Measurements from ENCODE around the gene SLIT3.

SLIT3 gene

GRCh38 chr5:169298193-169298592, 2.7 kb downstream of the SLIT3 start:
- no peak for DNase-seq

DNA sequence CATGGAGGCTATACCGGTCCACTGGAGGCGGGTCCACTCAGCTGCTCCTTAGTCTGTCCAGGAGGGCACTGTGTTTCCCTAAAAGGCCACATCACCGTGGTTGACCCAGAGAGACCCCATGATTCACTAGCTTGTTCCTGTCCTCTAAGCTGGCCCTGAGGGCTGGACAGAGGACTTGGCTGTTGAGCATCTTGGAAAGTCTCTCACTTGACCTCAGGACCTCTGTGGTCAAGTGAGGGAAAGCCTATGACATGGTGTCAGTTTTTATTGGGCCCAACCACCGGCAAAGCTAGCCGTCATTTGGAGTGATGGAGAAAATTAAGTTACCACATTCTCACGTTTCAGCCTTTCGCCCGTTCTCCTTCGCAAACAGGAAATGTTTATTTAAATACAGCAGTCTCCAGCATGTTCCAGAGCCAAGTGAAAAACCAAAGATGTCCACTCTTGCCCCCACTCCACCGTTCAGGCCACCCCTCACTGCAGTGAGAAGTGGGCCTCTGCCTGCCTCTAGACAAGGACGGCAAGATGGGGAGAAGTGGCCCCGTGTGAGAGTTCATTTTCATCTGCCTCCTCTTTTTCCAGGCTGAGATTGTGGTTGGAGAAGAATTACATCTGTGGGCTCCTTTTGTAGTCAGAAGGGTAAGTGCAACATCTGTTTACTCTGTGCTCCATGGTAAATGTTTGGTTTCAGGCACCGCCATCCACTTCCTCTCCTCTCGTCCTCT, 4.4 kb downstream of the SLIT3 start:
- no peak for DNase-seq

- DNase-seq = no peak
These were observed 5.6 kb downstream of the SLIT3 start for GRCh38 chr5:169295306-169295705.

- DNase-seq = no peak
These were observed 6.3 kb downstream of the SLIT3 start for GRCh38 chr5:169294621-169295020.

- DNase-seq = no peak
These were observed 9.1 kb downstream of the SLIT3 start for GRCh38 chr5:169291877-169292276.

GRCh38 chr5:169290895-169291294, 10.0 kb downstream of the SLIT3 start:
- DNase-seq = no peak

DNA sequence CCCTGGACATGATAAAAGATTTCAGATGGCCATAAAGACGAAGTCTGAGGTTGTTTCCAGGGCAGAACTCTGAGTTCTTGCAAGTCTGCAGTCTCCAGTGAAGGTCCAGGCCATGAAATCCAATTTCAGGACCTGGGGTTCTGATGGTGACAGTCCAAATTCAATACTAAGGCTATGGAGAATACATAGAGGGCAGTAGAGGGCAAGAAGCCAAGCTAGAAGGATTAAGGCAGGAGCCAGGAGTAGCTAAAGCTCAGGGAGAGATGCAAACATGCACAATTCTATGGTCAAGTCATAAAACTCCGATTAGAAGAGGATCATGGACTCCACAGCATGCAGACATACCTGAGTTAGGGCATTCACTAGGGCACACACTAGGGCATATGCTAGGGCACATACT, 11.4 kb downstream of the SLIT3 start:
- no peak for DNase-seq

DNA sequence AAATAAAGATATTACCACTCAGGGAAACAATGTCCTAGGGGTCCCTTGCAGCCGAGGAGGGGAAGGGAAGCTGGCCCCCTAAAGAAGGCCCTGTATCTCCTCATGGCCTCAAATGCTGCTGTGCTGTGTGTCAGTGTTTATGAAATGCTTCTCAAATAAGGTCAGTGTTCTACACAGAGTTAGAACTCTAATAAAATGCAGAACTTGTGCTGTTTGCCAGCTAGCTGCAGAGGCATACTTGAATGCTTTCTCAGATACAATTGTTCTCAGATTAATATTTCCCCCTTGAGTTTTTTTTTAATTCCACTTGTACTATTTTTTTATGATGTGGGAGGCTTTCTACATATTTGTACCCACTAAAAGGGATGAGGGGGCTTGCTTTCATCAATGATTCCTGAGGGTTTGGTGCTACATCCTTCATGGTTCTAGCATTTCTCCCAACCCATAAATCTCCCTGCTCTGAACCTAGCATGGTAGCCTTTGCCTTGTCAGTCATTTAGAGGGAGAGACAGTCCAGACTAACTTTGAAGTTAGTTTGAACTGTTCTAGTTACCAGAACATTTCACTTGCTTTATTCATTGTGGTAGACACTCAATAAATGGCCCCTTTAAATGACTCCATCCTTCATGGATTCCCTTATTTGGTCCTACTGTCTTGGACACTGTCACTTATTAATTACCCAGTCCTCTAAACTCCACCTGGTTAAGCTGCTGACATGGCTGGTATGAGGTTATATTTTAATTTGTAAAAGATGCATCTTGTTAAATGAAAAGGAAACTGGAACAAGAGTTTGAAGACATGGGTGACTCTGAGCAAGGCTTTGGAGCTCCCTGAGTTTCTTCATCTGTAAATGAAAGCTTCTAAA, 12.6 kb downstream of the SLIT3 start:
- no peak for DNase-seq

DNA sequence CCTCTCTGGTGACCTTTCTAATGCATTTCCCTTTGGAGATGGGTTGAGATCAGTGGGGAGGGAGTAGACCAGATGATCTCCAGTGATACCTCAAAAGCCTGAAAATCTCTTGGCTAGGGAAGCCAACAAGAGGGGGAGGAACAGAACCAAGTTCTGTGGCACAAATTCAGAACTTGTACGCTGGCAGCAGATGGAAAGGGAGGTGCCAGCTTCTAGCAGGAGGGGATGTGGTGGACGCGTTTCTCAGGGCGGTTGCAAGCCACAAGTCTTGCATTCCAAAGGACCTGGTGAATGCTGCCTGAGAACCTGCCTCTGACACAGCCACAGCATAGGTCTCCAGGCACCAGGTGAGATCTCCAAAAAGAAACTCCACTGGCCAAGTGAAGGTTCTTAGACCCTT, 13.4 kb downstream of the SLIT3 start:
- no peak for DNase-seq

DNA sequence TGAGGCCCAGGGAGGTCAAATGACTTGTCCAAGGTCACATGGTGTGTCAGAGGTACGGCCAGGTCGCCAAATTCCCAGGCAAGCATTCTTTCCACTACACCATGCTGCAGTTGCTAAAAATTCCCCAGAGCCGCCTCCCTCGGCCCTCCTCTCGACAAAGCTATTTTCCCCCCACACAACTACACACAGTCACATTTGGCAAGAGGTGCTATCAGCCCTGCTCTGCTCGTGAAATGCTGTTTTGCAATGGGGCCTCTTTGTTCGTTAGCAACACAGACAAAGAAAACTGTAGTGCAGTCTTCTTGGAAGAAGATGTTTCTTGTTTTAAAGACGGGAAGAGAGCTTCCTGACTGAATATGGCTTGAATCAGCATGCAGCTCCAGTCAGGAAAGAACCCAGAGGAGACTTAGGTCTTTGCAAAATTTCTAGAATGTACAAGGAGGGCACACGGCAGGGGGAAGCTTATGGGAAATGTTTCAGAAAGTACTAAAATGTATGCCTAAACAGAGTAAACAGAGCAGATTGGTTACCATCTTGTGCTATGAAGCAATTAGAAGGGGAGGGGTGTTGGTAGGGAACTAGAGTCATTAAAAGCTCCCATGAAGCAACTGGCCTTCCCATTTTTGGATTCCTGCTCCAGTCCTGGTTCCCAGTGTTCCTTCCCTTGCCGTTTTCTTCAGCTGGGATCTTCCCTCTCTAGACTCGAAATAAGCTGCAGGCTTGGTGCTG, 14.2 kb downstream of the SLIT3 start:
- DNase-seq = peak; percentile 5

DNA sequence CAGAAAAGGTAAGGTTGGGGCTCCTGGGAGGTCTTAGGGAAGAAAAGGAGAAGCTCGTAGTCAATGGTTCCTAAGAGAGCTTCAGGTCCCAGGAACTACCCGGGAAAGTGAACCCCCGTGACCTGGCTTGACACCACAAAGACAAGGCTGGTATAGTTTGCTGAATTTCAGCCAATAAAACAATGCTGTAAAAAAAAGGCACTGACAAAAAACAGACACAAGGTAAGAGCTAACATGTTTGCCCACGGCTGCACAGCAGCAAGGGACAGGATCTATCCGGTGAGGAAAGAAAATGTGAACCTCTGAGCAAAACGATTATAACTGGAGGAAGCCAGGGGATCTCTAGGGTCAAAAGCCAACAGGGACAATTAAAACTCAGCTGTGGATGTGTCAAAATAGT, 17.1 kb downstream of the SLIT3 start:
- DNase-seq = no peak

DNA sequence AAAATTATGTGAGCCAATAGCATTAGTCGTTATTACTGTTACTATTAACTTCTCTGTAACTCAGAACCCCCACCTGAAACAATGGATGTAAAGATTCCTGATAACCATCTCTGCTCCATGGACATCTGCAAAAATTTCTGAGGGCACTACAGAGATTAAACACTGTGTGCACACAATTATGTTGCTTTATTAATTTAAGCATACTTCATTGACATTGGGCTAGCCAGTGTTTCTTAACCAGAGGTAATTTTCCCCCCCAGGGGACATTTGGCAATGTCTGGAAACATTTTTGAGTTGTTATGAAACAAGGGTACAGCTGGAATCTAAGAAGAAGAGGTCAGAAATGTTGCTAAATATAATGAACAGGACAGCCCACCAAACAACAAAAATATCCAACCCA, 19.3 kb downstream of the SLIT3 start:
- DNase-seq = no peak

DNA sequence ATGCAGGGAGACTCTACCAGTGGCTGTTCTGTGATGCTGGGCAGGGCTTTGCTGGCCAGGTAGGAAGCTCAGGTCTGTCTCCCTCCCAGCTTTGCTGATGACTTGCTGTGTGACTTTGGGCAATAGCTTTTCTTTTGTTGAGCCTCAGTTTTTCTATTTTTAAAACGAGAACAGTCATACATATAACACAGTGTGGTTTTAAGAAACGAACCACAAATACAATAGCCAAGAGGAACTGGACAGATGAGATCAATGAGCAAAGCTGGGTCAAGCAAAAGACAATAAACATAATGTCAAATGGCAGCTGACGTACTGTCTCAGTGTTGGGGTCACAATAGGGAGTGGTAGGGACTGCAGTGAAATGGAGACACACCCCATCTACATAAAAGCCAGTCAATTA, 20.2 kb downstream of the SLIT3 start:
- DNase-seq = no peak

- peak; percentile 52 for DNase-seq
These were observed 20.7 kb downstream of the SLIT3 start for GRCh38 chr5:169280286-169280685.

DNA sequence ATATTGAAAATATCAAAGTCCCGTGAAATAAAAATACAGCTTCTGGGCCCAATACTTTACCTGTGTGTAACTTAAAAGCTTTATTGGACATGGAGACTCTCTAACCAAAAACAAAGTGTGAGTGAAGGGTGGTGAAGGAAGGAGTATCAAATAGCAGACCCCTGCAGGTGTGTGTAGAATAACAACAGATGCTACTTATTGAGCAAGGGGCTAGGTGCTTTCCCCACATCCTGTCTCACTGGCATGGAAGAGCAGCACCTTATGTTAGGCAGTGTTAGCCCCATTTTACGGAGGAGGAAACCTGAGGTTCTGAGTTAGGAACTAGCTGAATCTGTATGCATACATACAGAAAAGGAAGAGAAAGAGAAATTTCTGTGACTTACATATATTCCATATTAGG, 21.8 kb downstream of the SLIT3 start:
- DNase-seq = no peak

DNA sequence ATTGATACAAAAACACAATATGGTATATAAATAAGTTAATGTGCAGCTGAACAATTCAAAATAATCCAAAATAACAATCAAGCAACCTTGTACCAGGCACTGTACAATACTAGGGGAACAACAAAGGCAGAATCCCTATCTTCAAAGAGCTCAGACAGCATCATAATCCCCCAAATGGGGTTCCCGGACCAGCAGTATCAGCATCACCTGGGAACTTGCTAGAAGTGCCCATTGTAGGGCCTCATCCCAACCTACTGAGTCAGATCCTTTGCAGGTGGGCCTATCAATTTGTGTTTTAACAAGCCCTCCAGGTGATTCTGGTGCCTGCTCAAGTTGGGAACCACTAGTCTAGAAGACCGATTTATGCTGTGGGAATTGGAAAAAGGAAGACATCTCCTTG, 27.1 kb downstream of the SLIT3 start:
- DNase-seq = no peak

- no peak for DNase-seq
These were observed 27.5 kb downstream of the SLIT3 start for GRCh38 chr5:169273451-169273850.

- no peak for DNase-seq
These were observed 28.1 kb downstream of the SLIT3 start for GRCh38 chr5:169272731-169273427.

- no peak for DNase-seq
These were observed 28.8 kb downstream of the SLIT3 start for GRCh38 chr5:169272111-169272510.

- DNase-seq = no peak
These were observed 30.1 kb downstream of the SLIT3 start for GRCh38 chr5:169270827-169271226.

DNA sequence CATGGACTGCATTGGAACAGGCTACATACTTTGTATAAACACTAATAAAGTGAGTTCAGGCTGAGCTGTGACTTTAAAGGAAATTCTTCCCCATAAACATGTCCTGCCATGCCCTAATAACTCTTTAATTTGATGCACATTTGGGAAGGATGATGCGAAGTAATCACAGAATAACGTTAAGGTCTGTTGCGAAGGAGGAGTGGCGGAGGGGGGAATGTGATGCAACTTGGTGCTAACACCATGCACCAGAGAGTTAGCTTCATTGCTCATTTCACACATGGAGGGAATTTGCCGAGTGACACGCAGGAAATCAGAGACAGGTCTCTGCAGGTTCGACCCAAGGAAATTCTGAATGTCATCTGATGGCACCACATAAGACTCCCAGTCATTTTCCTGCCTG, 32.9 kb downstream of the SLIT3 start:
- DNase-seq = no peak

- DNase-seq = no peak
These were observed 35.1 kb downstream of the SLIT3 start for GRCh38 chr5:169265888-169266287.

- DNase-seq = no peak
These were observed 37.3 kb downstream of the SLIT3 start for GRCh38 chr5:169263591-169263990.

Data from NCI-H1694 treated with DMSO at 0.1 percent for 48 hours (cell line).